ENCODE data around the gene TIMM10B. TPM values are rescaled to one million over a fixed set of nuclear protein-coding genes. Genes with fewer than 3 reads are reported as not detected.

TIMM10B gene
- total and polyA plus RNA-seq, 2 of the 13 experiments (the other 11 are each of a cell fraction or from before 2014, with no cell fraction given), result 34.9 to 39.5 TPM

DNA sequence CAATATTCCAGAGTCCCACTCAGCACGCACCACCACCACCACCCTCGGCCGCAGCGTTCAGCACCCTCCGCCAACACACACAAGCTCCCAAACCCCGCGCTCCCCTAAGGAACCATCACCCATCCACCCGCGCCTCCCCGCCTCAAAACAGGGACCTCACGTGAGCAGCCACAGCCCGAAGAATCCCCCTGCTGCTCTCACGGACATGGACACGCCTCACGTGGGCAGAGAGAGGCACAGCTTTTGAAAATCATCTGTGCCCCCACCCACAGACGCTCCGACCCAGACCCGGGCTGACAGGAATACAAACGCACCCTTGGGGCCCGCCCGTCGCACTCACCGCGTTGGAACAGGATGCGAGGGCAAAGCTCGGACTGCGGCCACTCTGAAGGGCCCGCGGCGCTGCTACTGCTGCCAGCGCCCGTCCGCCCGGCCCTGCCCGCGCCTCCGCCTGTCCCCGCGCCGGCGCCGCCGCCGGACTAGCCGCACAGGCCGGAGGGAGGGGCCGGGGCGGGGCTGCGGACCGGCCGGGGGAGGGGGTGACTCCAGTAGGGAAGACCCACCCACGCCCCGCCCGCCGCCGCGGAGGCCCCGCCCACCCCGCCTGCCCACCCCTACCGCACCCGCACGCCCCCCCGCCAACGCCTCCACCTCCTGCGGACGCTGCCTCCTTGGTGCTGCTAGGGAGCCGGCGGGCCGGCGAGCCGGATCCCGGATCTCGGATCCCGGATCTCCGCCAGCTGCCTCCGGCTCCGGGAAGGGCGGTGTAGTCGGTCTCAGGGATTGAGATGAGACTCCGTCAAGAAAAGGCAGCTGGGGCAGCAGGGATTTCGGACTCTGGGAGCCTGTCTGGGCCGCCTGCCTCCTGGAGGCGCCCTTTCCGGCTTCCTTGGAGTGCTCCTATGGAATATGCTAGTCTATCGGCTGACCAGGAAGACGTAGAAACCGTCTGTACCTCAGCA lies 7.6 kb upstream of the TIMM10B start, which contains the start of gene TRIM3:
TRIM3 (minus strand) TSS at position 491 of the 962 bp plus-strand sequence. CDS start 8,246 bp downstream, outside the sequence.
- CTCF ChIA-PET (ENCODE audit: low intra/inter-chr PET ratio, low total read pairs), result no interaction called here
- in situ Hi-C loops (cut with HindIII; ENCODE audit: extremely low pct_ligation_motif_present, low pct_unique_long_range_greater_than_20kb), result no loop called here
- intact Hi-C loops (cut with micrococcal nuclease; ENCODE audit: unreplicated experiment), result loop anchor here (2.0 kb wide), 1 partner anchor 33 kb away; the partner anchor contains the start of gene HPX
- 1% methylated on average over 22 of the region's 87 CpGs for WGBS (ENCODE audit: low lambda C conversion rate)
- H4K20me1 ChIP-seq (ENCODE audit: insufficient read depth, low read length), result no peaks in the 10 kb centered on the region; the same call in 1 of the 2 replicates
- peak; percentile 50 for DNase-seq (ENCODE audit: low spot score)
- no peak for FAIRE-seq
- no peaks in the 10 kb centered on the region; a peak in 1 of 5 replicates for H3K27me3 ChIP-seq (ENCODE audit: control insufficient read depth in 1 of 2, insufficient read depth in 2 of 2, low read length in 2 of 2)
- H3K9ac ChIP-seq (ENCODE audit: insufficient read depth, low read depth, low read length), result peak within 1 kb of the TSS; percentile 70
- peak within 1 kb of the TSS; percentile 78 to 97 (median 88) for H3K4me3 ChIP-seq (replicated peaks in 1 of 3; ENCODE audit: insufficient read depth in 1 of 3, low read depth in 2 of 3, low read length in 3 of 3)
- ATAC-seq, result peak; percentile 88
- BruUV-seq (replicated peaks), result no TSS peak
- H3K79me2 ChIP-seq (ENCODE audit: insufficient read depth, low read length), result no peaks in the 10 kb centered on the region
- peak within 1 kb of the TSS; percentile 99 for H3K4me2 ChIP-seq (ENCODE audit: low read depth, low read length)
- H3K36me3 ChIP-seq (replicated peaks in 1 of 2; ENCODE audit: control insufficient read depth in 1 of 2, insufficient read depth in 2 of 2, low read length in 2 of 2), result peaks cover 8 to 20% of the 10 kb centered on the region in 2 experiments
- no peaks in the 10 kb centered on the region for H3K9me3 ChIP-seq (ENCODE audit: low read length)
- H2AFZ ChIP-seq (ENCODE audit: low read length), result no peak within 1 kb of the TSS
- POLR2A ChIA-PET, result interaction anchor here (0.8 to 3.3 kb wide), 6 partner anchors 8 to 138 kb away, joined by 3 to 9 read pairs (median 4); partner anchors contain the start of genes ARFIP2, HPX, SMPD1 and TAF10
- H3K4me1 ChIP-seq (ENCODE audit: insufficient read depth, low read length), result peaks cover 48% of the 10 kb centered on the region
- peak within 1 kb of the TSS; percentile 44 for H3K27ac ChIP-seq (ENCODE audit: extremely low read length, insufficient read depth, low read length)
- TF ChIP-seq MAZ (IDR thresholded peaks at IDR 0.05; ENCODE audit: borderline replicate concordance, low read depth, low read length) (no peak), MAZ (CRISPR knock-in tag; IDR thresholded peaks at IDR 0.05; ENCODE audit: low read depth) (peak; percentile 76), ZNF3 (CRISPR knock-in tag; IDR thresholded peaks at IDR 0.05) (no peak), ZNF331 (CRISPR knock-in tag; IDR thresholded peaks at IDR 0.05) (no peak), PTBP1 (IDR thresholded peaks at IDR 0.05; ENCODE audit: low read depth, low read length, poor library complexity, severe bottlenecking) (no peak), HDAC1 (CRISPR knock-in tag; IDR thresholded peaks at IDR 0.05) (peak; percentile 29; the same call in 1 of the 2 replicates), HOXD1 (CRISPR knock-in tag; IDR thresholded peaks at IDR 0.05) (no peak), RBFOX2 (IDR thresholded peaks at IDR 0.05; ENCODE audit: low read depth, low read length) (peak; percentile 50; the same call in 1 of the 2 replicates), JDP2 (CRISPR knock-in tag; IDR thresholded peaks at IDR 0.05; ENCODE audit: borderline replicate concordance) (no peak), ISX (CRISPR knock-in tag; conservative IDR thresholded peaks at IDR 0.05) (no peak), ZKSCAN5 (CRISPR knock-in tag; IDR thresholded peaks at IDR 0.05) (no peak)
- TF ChIP-seq, protein P1, sequence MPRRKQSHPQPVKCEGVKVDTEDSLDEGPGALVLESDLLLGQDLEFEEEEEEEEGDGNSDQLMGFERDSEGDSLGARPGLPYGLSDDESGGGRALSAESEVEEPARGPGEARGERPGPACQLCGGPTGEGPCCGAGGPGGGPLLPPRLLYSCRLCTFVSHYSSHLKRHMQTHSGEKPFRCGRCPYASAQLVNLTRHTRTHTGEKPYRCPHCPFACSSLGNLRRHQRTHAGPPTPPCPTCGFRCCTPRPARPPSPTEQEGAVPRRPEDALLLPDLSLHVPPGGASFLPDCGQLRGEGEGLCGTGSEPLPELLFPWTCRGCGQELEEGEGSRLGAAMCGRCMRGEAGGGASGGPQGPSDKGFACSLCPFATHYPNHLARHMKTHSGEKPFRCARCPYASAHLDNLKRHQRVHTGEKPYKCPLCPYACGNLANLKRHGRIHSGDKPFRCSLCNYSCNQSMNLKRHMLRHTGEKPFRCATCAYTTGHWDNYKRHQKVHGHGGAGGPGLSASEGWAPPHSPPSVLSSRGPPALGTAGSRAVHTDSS (CRISPR knock-in tag; conservative IDR thresholded peaks at IDR 0.05), result no peak
- TF ChIP-seq, protein P2, sequence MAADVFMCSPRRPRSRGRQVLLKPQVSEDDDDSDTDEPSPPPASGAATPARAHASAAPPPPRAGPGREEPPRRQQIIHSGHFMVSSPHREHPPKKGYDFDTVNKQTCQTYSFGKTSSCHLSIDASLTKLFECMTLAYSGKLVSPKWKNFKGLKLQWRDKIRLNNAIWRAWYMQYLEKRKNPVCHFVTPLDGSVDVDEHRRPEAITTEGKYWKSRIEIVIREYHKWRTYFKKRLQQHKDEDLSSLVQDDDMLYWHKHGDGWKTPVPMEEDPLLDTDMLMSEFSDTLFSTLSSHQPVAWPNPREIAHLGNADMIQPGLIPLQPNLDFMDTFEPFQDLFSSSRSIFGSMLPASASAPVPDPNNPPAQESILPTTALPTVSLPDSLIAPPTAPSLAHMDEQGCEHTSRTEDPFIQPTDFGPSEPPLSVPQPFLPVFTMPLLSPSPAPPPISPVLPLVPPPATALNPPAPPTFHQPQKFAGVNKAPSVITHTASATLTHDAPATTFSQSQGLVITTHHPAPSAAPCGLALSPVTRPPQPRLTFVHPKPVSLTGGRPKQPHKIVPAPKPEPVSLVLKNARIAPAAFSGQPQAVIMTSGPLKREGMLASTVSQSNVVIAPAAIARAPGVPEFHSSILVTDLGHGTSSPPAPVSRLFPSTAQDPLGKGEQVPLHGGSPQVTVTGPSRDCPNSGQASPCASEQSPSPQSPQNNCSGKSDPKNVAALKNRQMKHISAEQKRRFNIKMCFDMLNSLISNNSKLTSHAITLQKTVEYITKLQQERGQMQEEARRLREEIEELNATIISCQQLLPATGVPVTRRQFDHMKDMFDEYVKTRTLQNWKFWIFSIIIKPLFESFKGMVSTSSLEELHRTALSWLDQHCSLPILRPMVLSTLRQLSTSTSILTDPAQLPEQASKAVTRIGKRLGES (CRISPR knock-in tag; IDR thresholded peaks at IDR 0.05; ENCODE audit: borderline replicate concordance), result no peak
- TF ChIP-seq, protein P3, sequence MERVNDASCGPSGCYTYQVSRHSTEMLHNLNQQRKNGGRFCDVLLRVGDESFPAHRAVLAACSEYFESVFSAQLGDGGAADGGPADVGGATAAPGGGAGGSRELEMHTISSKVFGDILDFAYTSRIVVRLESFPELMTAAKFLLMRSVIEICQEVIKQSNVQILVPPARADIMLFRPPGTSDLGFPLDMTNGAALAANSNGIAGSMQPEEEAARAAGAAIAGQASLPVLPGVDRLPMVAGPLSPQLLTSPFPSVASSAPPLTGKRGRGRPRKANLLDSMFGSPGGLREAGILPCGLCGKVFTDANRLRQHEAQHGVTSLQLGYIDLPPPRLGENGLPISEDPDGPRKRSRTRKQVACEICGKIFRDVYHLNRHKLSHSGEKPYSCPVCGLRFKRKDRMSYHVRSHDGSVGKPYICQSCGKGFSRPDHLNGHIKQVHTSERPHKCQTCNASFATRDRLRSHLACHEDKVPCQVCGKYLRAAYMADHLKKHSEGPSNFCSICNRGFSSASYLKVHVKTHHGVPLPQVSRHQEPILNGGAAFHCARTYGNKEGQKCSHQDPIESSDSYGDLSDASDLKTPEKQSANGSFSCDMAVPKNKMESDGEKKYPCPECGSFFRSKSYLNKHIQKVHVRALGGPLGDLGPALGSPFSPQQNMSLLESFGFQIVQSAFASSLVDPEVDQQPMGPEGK (CRISPR knock-in tag; IDR thresholded peaks at IDR 0.05), result peak; percentile 46; the same call in 1 of the 2 replicates
- TF ChIP-seq, protein P4, sequence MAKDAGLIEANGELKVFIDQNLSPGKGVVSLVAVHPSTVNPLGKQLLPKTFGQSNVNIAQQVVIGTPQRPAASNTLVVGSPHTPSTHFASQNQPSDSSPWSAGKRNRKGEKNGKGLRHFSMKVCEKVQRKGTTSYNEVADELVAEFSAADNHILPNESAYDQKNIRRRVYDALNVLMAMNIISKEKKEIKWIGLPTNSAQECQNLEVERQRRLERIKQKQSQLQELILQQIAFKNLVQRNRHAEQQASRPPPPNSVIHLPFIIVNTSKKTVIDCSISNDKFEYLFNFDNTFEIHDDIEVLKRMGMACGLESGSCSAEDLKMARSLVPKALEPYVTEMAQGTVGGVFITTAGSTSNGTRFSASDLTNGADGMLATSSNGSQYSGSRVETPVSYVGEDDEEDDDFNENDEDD (CRISPR knock-in tag; IDR thresholded peaks at IDR 0.05; ENCODE audit: borderline replicate concordance), result no peak
